HEK293 (cell line): ENCODE measurements around the gene CCDC40.

Experiments used
- CTCF ChIA-PET: fragments of 350-600 bp; formaldehyde crosslinking; extraction: SDS; loops from one replicate; lab custom pipeline; 2021; ENCODE audit warnings: antibody characterized with exemption; lab: Yijun Ruan, JAX
- POLR2A ChIA-PET: fragments of 300-600 bp; formaldehyde crosslinking; extraction: SDS; loops from one replicate; lab custom pipeline; 2020; ENCODE audit warnings: antibody characterized with exemption, inconsistent platforms; lab: Yijun Ruan, JAX
- H3K27ac ChIP-seq: fragments of 200-500 bp; sonication (Bioruptor generic); 2 replicates; pipeline ENCODE4 v1.5.1; 2014; ENCODE audit warnings: low read depth, low read length, control low read depth, inconsistent platforms; ENCODE audit errors: extremely low read depth
- H3K36me3 ChIP-seq, 2 experiments: fragments of 200-500 bp in 1 of 2; sonication (Bioruptor generic) in 1 of 2; 1 replicate in 1 of 2; 2 replicates in 1 of 2; pipeline ENCODE4 v1.5.1; 2014 to 2017; ENCODE audit warnings: inconsistent platforms in 2 of 2, low read length in 2 of 2; ENCODE audit not compliant: control insufficient read depth in 2 of 2, insufficient read depth in 1 of 2
- H3K4me1 ChIP-seq: fragments of 200-500 bp; sonication (Bioruptor generic); 2 replicates; pipeline ENCODE4 v1.5.1; 2014; ENCODE audit warnings: mild to moderate bottlenecking, low read length, inconsistent platforms; ENCODE audit not compliant: control insufficient read depth, insufficient read depth
- H3K4me3 ChIP-seq: 2 replicates; pipeline ENCODE4 v1.5.1; 2011; ENCODE audit warnings: low read depth, mild to moderate bottlenecking, control low read depth, low read length, moderate library complexity
- H3K9me3 ChIP-seq: fragments of 200-500 bp; sonication (Bioruptor generic); 2 replicates; pipeline ENCODE4 v1.5.1; 2014; ENCODE audit warnings: low read depth, low read length, inconsistent platforms; ENCODE audit not compliant: control insufficient read depth, insufficient read depth
- EGR2 ChIP-seq: fragments of 450-650 bp; formaldehyde crosslinking; IDR thresholded peaks from 2 replicates; pipeline ENCODE4 v1.5.1; 2016; ENCODE audit warnings: low read depth, missing biosample characterization, missing genetic modification characterization
- GLIS2 ChIP-seq: fragments of 450-650 bp; formaldehyde crosslinking; IDR thresholded peaks from 2 replicates; pipeline ENCODE4 v1.5.1; 2016; ENCODE audit warnings: missing biosample characterization, missing genetic modification characterization
- MYNN ChIP-seq: fragments of 450-650 bp; formaldehyde crosslinking; IDR thresholded peaks from 2 replicates; pipeline ENCODE4 v1.5.1; 2016; ENCODE audit warnings: missing biosample characterization, missing genetic modification characterization, borderline replicate concordance
- YY1 ChIP-seq: fragments of 450-650 bp; formaldehyde crosslinking; IDR thresholded peaks from 2 replicates; pipeline ENCODE4 v1.5.1; 2018; ENCODE audit warnings: missing biosample characterization, missing genetic modification characterization
- YY2 ChIP-seq: fragments of 450-650 bp; formaldehyde crosslinking; IDR thresholded peaks from 2 replicates; pipeline ENCODE4 v1.5.1; 2016; ENCODE audit warnings: missing biosample characterization, missing genetic modification characterization
- ZBTB7A ChIP-seq: fragments of 450-650 bp; formaldehyde crosslinking; IDR thresholded peaks from 2 replicates; pipeline ENCODE4 v1.5.1; 2016; ENCODE audit warnings: low read depth, missing biosample characterization, missing genetic modification characterization
- ZBTB8A ChIP-seq: fragments of 450-650 bp; formaldehyde crosslinking; IDR thresholded peaks from 2 replicates; pipeline ENCODE4 v1.5.1; 2016; ENCODE audit warnings: missing biosample characterization, missing genetic modification characterization
- ZFHX2 ChIP-seq: fragments of 450-650 bp; formaldehyde crosslinking; conservative IDR thresholded peaks from 2 replicates; pipeline ENCODE4 v1.5.1; 2016; ENCODE audit warnings: missing biosample characterization, missing genetic modification characterization
- ZNF311 ChIP-seq: fragments of 450-650 bp; formaldehyde crosslinking; IDR thresholded peaks from 2 replicates; pipeline ENCODE4 v1.5.1; 2017; ENCODE audit warnings: missing biosample characterization, missing genetic modification characterization, borderline replicate concordance
- ZNF335 ChIP-seq: fragments of 450-650 bp; formaldehyde crosslinking; conservative IDR thresholded peaks from 2 replicates; pipeline ENCODE4 v1.5.1; 2016; ENCODE audit warnings: missing biosample characterization, missing genetic modification characterization
- ZNF341 ChIP-seq: fragments of 450-650 bp; formaldehyde crosslinking; IDR thresholded peaks from 2 replicates; pipeline ENCODE4; 2016; ENCODE audit warnings: low read depth, missing biosample characterization, missing genetic modification characterization
- ZNF391 ChIP-seq: fragments of 450-650 bp; formaldehyde crosslinking; IDR thresholded peaks from 2 replicates; pipeline ENCODE4 v1.5.1; 2016; ENCODE audit warnings: low read depth, missing biosample characterization, missing genetic modification characterization, borderline replicate concordance
- ZNF76 ChIP-seq: fragments of 450-650 bp; formaldehyde crosslinking; IDR thresholded peaks from 2 replicates; pipeline ENCODE4; 2016; ENCODE audit warnings: low read depth, missing biosample characterization, missing genetic modification characterization, borderline replicate concordance
- ZSCAN30 ChIP-seq: fragments of 450-650 bp; IDR thresholded peaks from 2 replicates; pipeline ENCODE4 v1.5.1; 2018; ENCODE audit warnings: missing biosample characterization, mild to moderate bottlenecking, missing genetic modification characterization, moderate library complexity
- TF ChIP-seq, protein P1 (sequence below): fragments of 450-650 bp; formaldehyde crosslinking; IDR thresholded peaks from 2 replicates; pipeline ENCODE4 v1.5.1; 2016; ENCODE audit warnings: missing biosample characterization, missing genetic modification characterization
- TF ChIP-seq, protein P2 (sequence below): fragments of 450-650 bp; formaldehyde crosslinking; IDR thresholded peaks from 2 replicates; pipeline ENCODE4 v1.5.1; 2016; ENCODE audit warnings: missing biosample characterization, missing genetic modification characterization
- TF ChIP-seq, protein P3 (sequence below): fragments of 450-650 bp; formaldehyde crosslinking; conservative IDR thresholded peaks from 2 replicates; pipeline ENCODE4 v1.5.1; 2016; ENCODE audit warnings: low read depth, missing biosample characterization, missing genetic modification characterization

CCDC40 gene

DNA sequence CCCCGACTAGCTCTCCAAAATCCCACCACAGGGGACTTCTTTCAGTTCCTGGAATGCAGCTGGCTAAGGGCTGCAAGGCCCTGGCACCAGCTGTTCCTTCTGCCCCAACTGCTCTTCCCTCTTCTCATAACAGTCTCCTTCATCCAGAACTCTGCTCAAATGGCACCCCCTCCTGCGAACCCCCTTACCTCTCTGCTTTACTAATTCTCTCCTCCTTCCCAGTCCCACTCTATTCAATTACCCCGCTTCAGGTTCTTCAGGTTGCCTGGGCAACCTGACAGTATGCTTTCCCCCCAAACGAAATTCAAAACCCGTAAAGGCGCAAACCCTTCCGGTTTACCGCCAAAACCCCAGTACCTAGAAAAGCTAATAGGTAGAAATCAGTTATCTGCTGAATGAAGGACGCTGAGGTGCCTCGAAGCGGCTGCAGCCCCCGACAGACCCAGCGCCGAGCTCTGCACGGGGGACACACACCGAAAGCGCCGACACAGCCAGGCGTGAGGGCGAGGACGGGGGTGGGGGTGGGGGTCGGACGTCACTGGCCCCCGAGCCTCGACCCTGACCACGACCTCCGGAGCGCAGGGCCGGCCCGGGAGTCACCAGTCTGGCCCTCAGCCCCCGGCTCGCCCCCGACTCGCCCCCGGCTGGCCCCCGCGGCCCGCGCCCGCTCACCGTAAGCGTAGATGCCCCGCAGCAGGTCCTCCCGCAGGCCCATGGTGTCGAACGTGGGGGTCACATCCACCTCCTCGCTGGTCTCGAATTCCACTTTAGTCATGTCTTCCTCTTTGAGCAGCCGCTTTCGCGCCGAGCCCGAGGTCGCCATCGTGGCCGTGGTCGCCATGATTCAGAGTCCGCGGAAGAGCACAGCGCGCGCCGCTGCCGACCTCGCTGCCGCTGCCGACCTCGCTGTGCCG lies 109.9 kb downstream of the CCDC40 start:
- Histone ChIP-seq H3K4me3 (peak overlapping the region; percentile 97), H3K4me1 (no peaks in the 10 kb centered on the region; the same call in 1 of the 2 replicates), H3K9me3 (no peaks in the 10 kb centered on the region), H3K36me3 (peaks cover 32 to 44% of the 10 kb centered on the region in 2 experiments), H3K27ac (peak overlapping the region; percentile 75)
- ChIA-PET CTCF (interaction anchor here (0.7 to 2.6 kb wide), 9 partner anchors 12 to 176 kb away, joined by 3 to 16 read pairs (median 4); partner anchors contain the start of gene GAA), POLR2A (interaction anchor here (0.6 to 2.8 kb wide), 18 partner anchors 11 to 399 kb away, joined by 3 to 24 read pairs (median 4); partner anchors contain the start of genes GAA, RNF213, SGSH and SLC26A11)
- TF ChIP-seq, protein P1, sequence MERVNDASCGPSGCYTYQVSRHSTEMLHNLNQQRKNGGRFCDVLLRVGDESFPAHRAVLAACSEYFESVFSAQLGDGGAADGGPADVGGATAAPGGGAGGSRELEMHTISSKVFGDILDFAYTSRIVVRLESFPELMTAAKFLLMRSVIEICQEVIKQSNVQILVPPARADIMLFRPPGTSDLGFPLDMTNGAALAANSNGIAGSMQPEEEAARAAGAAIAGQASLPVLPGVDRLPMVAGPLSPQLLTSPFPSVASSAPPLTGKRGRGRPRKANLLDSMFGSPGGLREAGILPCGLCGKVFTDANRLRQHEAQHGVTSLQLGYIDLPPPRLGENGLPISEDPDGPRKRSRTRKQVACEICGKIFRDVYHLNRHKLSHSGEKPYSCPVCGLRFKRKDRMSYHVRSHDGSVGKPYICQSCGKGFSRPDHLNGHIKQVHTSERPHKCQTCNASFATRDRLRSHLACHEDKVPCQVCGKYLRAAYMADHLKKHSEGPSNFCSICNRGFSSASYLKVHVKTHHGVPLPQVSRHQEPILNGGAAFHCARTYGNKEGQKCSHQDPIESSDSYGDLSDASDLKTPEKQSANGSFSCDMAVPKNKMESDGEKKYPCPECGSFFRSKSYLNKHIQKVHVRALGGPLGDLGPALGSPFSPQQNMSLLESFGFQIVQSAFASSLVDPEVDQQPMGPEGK: peak; percentile 51
- TF ChIP-seq ZNF311 (no peak), GLIS2 (tag by site-specific recombination) (peak; percentile 69), ZNF76 (tag by site-specific recombination) (no peak), MYNN (0 out of 2 replicates have a peak, but pooled peaks have one; percentile 13), YY2 (tag by site-specific recombination) (peak; percentile 70; the same call in 1 of the 2 replicates), ZNF341 (tag by site-specific recombination) (peak; percentile 89), ZBTB7A (peak; percentile 26; the same call in 1 of the 2 replicates), ZSCAN30 (tag by site-specific recombination) (0 out of 2 replicates have a peak, but pooled peaks have one; percentile 44), YY1 (tag by site-specific recombination) (peak; percentile 85), EGR2 (tag by site-specific recombination) (peak; percentile 68), ZFHX2 (tag by site-specific recombination) (peak; percentile 78), ZNF335 (tag by site-specific recombination) (peak; percentile 46; the same call in 1 of the 2 replicates), ZBTB8A (tag by site-specific recombination) (no peak), ZNF391 (0 out of 2 replicates have a peak, but pooled peaks have one; percentile 16)
- TF ChIP-seq, protein P2, sequence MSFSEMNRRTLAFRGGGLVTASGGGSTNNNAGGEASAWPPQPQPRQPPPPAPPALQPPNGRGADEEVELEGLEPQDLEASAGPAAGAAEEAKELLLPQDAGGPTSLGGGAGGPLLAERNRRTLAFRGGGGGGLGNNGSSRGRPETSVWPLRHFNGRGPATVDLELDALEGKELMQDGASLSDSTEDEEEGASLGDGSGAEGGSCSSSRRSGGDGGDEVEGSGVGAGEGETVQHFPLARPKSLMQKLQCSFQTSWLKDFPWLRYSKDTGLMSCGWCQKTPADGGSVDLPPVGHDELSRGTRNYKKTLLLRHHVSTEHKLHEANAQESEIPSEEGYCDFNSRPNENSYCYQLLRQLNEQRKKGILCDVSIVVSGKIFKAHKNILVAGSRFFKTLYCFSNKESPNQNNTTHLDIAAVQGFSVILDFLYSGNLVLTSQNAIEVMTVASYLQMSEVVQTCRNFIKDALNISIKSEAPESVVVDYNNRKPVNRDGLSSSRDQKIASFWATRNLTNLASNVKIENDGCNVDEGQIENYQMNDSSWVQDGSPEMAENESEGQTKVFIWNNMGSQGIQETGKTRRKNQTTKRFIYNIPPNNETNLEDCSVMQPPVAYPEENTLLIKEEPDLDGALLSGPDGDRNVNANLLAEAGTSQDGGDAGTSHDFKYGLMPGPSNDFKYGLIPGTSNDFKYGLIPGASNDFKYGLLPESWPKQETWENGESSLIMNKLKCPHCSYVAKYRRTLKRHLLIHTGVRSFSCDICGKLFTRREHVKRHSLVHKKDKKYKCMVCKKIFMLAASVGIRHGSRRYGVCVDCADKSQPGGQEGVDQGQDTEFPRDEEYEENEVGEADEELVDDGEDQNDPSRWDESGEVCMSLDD: no peak
- TF ChIP-seq, protein P3, sequence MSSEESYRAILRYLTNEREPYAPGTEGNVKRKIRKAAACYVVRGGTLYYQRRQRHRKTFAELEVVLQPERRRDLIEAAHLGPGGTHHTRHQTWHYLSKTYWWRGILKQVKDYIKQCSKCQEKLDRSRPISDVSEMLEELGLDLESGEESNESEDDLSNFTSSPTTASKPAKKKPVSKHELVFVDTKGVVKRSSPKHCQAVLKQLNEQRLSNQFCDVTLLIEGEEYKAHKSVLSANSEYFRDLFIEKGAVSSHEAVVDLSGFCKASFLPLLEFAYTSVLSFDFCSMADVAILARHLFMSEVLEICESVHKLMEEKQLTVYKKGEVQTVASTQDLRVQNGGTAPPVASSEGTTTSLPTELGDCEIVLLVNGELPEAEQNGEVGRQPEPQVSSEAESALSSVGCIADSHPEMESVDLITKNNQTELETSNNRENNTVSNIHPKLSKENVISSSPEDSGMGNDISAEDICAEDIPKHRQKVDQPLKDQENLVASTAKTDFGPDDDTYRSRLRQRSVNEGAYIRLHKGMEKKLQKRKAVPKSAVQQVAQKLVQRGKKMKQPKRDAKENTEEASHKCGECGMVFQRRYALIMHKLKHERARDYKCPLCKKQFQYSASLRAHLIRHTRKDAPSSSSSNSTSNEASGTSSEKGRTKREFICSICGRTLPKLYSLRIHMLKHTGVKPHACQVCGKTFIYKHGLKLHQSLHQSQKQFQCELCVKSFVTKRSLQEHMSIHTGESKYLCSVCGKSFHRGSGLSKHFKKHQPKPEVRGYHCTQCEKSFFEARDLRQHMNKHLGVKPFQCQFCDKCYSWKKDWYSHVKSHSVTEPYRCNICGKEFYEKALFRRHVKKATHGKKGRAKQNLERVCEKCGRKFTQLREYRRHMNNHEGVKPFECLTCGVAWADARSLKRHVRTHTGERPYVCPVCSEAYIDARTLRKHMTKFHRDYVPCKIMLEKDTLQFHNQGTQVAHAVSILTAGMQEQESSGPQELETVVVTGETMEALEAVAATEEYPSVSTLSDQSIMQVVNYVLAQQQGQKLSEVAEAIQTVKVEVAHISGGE (tag by site-specific recombination): 0 out of 2 replicates have a peak, but pooled peaks have one; percentile 3
